HG03575 (cell line): Measurements from ENCODE around the gene VANGL1.
"Not testable (repeated sequence)": the region's sequence is repeated elsewhere in the genome, so short reads cannot be mapped to it uniquely, and the experiment has no call there.

Experiments
- ATAC-seq: cut with Tn5 transposase; IDR thresholded peaks from one replicate; pipeline ENCODE4 v1.9.1; 2021; ENCODE audit not compliant: unreplicated experiment, insufficient number of reproducible peaks, low FRiP score; ENCODE audit errors: extremely low read depth

Gene VANGL1

GRCh38 chr1:115641762-115642167 lies at the start of gene VANGL1:
Gene VANGL1, plus strand, starts transcription at chr1:115641970. Its CDS starts 9,444 bp downstream, at chr1:115651414.
- peak; percentile 43 for ATAC-seq

GRCh38 chr1:115592264-115592663 lies 49.5 kb upstream of the VANGL1 start:
- ATAC-seq, result no peak

- ATAC-seq, result no peak
These were observed 48.2 kb upstream of the VANGL1 start for GRCh38 chr1:115593365-115594259.

GRCh38 chr1:115594600-115594999 lies 47.2 kb upstream of the VANGL1 start:
- ATAC-seq, result no peak

- no peak for ATAC-seq
These were observed 46.3 kb upstream of the VANGL1 start for GRCh38 chr1:115595279-115596079.

GRCh38 chr1:115596080-115596780 lies 45.5 kb upstream of the VANGL1 start:
- no peak for ATAC-seq

- no peak for ATAC-seq
These were observed 37.3 kb upstream of the VANGL1 start for GRCh38 chr1:115604508-115604907.

- ATAC-seq, result no peak
These were observed 35.5 kb upstream of the VANGL1 start for GRCh38 chr1:115606305-115606704.

GRCh38 chr1:115609021-115609420 lies 32.7 kb upstream of the VANGL1 start:
- no peak for ATAC-seq

- ATAC-seq, result no peak
These were observed 28.0 kb upstream of the VANGL1 start for GRCh38 chr1:115613767-115614166.

- ATAC-seq, result no peak
These were observed 21.3 kb upstream of the VANGL1 start for GRCh38 chr1:115620453-115620852.

GRCh38 chr1:115620950-115621349 lies 20.8 kb upstream of the VANGL1 start:
- ATAC-seq, result no peak

- ATAC-seq, result no peak
These were observed 16.9 kb upstream of the VANGL1 start for GRCh38 chr1:115624859-115625258.

GRCh38 chr1:115630342-115630741 lies 11.4 kb upstream of the VANGL1 start:
- no peak for ATAC-seq

GRCh38 chr1:115632251-115633026 lies 9.3 kb upstream of the VANGL1 start:
- ATAC-seq, result no peak

GRCh38 chr1:115633606-115634005 lies 8.2 kb upstream of the VANGL1 start:
- ATAC-seq, result not testable (repeated sequence)

GRCh38 chr1:115637247-115637646 lies 4.5 kb upstream of the VANGL1 start:
- ATAC-seq, result not testable (repeated sequence)

GRCh38 chr1:115640384-115640783 lies 1.4 kb upstream of the VANGL1 start:
- ATAC-seq, result no peak
